ENCODE results near the gene GADL1.

GADL1 gene

GRCh38 chr3:30894521-30895251 lies at the start of gene GADL1:
TSS of gene GADL1 (minus strand) at chr3:30894661. CDS start at chr3:30894614, 47 bp downstream.
- no peak for DNase-seq (ENCODE audit: low read depth in 2 of 2)

- no peak for DNase-seq (ENCODE audit: low read depth in 2 of 2)
Measured at GRCh38 chr3:30944124-30944523, 49.7 kb upstream of the GADL1 start.

GRCh38 chr3:30943206-30943605 lies 48.7 kb upstream of the GADL1 start:
- no peak for DNase-seq (ENCODE audit: low read depth in 2 of 2)

- DNase-seq (ENCODE audit: low read depth in 2 of 2) = no peak
Measured at GRCh38 chr3:30941342-30941741, 46.9 kb upstream of the GADL1 start.

GRCh38 chr3:30940740-30941139 lies 46.3 kb upstream of the GADL1 start:
- no peak for DNase-seq (ENCODE audit: low read depth in 2 of 2)

GRCh38 chr3:30934208-30934550 lies 39.7 kb upstream of the GADL1 start:
- no peak for DNase-seq (ENCODE audit: low read depth in 2 of 2)

GRCh38 chr3:30933478-30934207 lies 39.2 kb upstream of the GADL1 start:
- DNase-seq (ENCODE audit: low read depth in 2 of 2) = no peak

GRCh38 chr3:30932513-30933098 lies 38.1 kb upstream of the GADL1 start:
- no peak for DNase-seq (ENCODE audit: low read depth in 2 of 2)

- DNase-seq (ENCODE audit: low read depth in 2 of 2) = no peak
Measured at GRCh38 chr3:30924763-30925162, 30.3 kb upstream of the GADL1 start.

GRCh38 chr3:30919564-30919963 lies 25.1 kb upstream of the GADL1 start:
- no peak for DNase-seq (ENCODE audit: low read depth in 2 of 2)

GRCh38 chr3:30918761-30919160 lies 24.3 kb upstream of the GADL1 start:
- no peak for DNase-seq (ENCODE audit: low read depth in 2 of 2)

GRCh38 chr3:30915782-30916181 lies 21.3 kb upstream of the GADL1 start:
- DNase-seq (ENCODE audit: low read depth in 2 of 2) = no peak

- DNase-seq (ENCODE audit: low read depth in 2 of 2) = no peak
Measured at GRCh38 chr3:30914696-30915095, 20.2 kb upstream of the GADL1 start.

GRCh38 chr3:30913176-30913575 lies 18.7 kb upstream of the GADL1 start:
- no peak for DNase-seq (ENCODE audit: low read depth in 2 of 2)

GRCh38 chr3:30912301-30912700 lies 17.8 kb upstream of the GADL1 start:
- no peak for DNase-seq (ENCODE audit: low read depth in 2 of 2)

GRCh38 chr3:30908456-30909037 lies 14.1 kb upstream of the GADL1 start:
- no peak for DNase-seq (ENCODE audit: low read depth in 2 of 2)

GRCh38 chr3:30904996-30905395 lies 10.5 kb upstream of the GADL1 start:
- DNase-seq (ENCODE audit: low read depth in 2 of 2) = no peak

- no peak for DNase-seq (ENCODE audit: low read depth in 2 of 2)
Measured at GRCh38 chr3:30895329-30895728, 868 bp upstream of the GADL1 start.

- DNase-seq (ENCODE audit: low read depth in 2 of 2) = no peak
Measured at GRCh38 chr3:30893678-30894325, 659 bp downstream of the GADL1 start.

GRCh38 chr3:30890907-30891306 lies 3.6 kb downstream of the GADL1 start:
- DNase-seq (ENCODE audit: low read depth in 2 of 2) = no peak

- DNase-seq (ENCODE audit: low read depth in 2 of 2) = no peak
Measured at GRCh38 chr3:30886888-30887287, 7.6 kb downstream of the GADL1 start.

GRCh38 chr3:30878862-30879261 lies 15.6 kb downstream of the GADL1 start:
- DNase-seq (ENCODE audit: low read depth in 2 of 2) = no peak
